Brain microvascular endothelial cell (primary cell): ENCODE results near the gene SAA4.
A peak's percentile ranks its signal among the peaks of the same experiment; 100 is the strongest.
"Not testable (repeated sequence)": the region's sequence is repeated elsewhere in the genome, so short reads cannot be mapped to it uniquely, and the experiment has no call there.

Experiments
- DNase-seq: peaks from one replicate; pipeline ENCODE4 v3.0.0-alpha.2; 2020
- H3K27ac ChIP-seq: fragments of 250-450 bp; sonication (Bioruptor Pico); 2 replicates; pipeline ENCODE4 v1.5.1; 2020; ENCODE audit warnings: mild to moderate bottlenecking, moderate library complexity
- H3K27me3 ChIP-seq: fragments of 250-450 bp; sonication (Bioruptor Pico); replicated peaks from 2 replicates; pipeline ENCODE4 v1.5.1; 2020; ENCODE audit warnings: mild to moderate bottlenecking
- H3K36me3 ChIP-seq: fragments of 250-450 bp; sonication (Bioruptor Pico); replicated peaks from 2 replicates; pipeline ENCODE4 v1.5.1; 2020; ENCODE audit warnings: mild to moderate bottlenecking
- H3K4me3 ChIP-seq: 2 replicates; pipeline ENCODE4 v1.5.1; 2011; ENCODE audit warnings: low read depth, mild to moderate bottlenecking, control low read depth, low read length, moderate library complexity
- CTCF ChIP-seq: IDR thresholded peaks from 2 replicates; pipeline ENCODE4 v1.5.1; 2011; ENCODE audit warnings: low read depth, mild to moderate bottlenecking, moderate library complexity, low read length, control low read depth, inconsistent platforms; ENCODE audit errors: missing control alignments
- in situ Hi-C: cut with HindIII; loops from 2 replicates; pipeline ENCODE4 v1.10.0; 2017; ENCODE audit warnings: low sequenced_read_pairs, low pct_ligation_motif_present

SAA4 gene

GRCh38 chr11:18204220-18204619 is 32.4 kb downstream of the SAA4 start:
- DNase-seq: no peak
- no peak for TF ChIP-seq CTCF
- no peaks in the 10 kb centered on the region for H3K36me3 ChIP-seq
- H3K4me3 ChIP-seq: no peak overlapping the region
- no peaks in the 10 kb centered on the region for H3K27me3 ChIP-seq
- no peak overlapping the region for H3K27ac ChIP-seq
- in situ Hi-C loops: no loop called here

GRCh38 chr11:18203723-18204122 is 32.9 kb downstream of the SAA4 start:
- no peak overlapping the region for H3K4me3 ChIP-seq
- peak; percentile 18 for DNase-seq

GRCh38 chr11:18197738-18198137 is 38.9 kb downstream of the SAA4 start:
- H3K4me3 ChIP-seq, in situ Hi-C loops, DNase-seq, H3K36me3 ChIP-seq, H3K27me3 ChIP-seq, H3K27ac ChIP-seq: not testable (repeated sequence)

More at GRCh38 chr11:18203723-18204122, 32.9 kb downstream of the SAA4 start:
- TF ChIP-seq CTCF: peak; percentile 77
- no peaks in the 10 kb centered on the region for H3K27me3 ChIP-seq
- in situ Hi-C loops: no loop called here
- no peak overlapping the region for H3K27ac ChIP-seq
- H3K36me3 ChIP-seq: no peaks in the 10 kb centered on the region

GRCh38 chr11:18196532-18196931 is 40.1 kb downstream of the SAA4 start:
- no peak for DNase-seq
- no peak overlapping the region for H3K27ac ChIP-seq
- no peaks in the 10 kb centered on the region for H3K36me3 ChIP-seq
- TF ChIP-seq CTCF: no peak
- in situ Hi-C loops: no loop called here
- no peaks in the 10 kb centered on the region for H3K27me3 ChIP-seq
- no peak overlapping the region for H3K4me3 ChIP-seq

- in situ Hi-C loops: no loop called here
- no peak for TF ChIP-seq CTCF
- no peak for DNase-seq
- Histone ChIP-seq H3K27me3 (no peaks in the 10 kb centered on the region), H3K4me3 (no peak overlapping the region), H3K36me3 (no peaks in the 10 kb centered on the region), H3K27ac (no peak overlapping the region)
Measured at GRCh38 chr11:18193010-18193409, 43.6 kb downstream of the SAA4 start.

GRCh38 chr11:18191376-18191775 is 45.2 kb downstream of the SAA4 start:
- no peak overlapping the region for H3K4me3 ChIP-seq
- in situ Hi-C loops: no loop called here
- DNase-seq: peak; percentile 6
- H3K36me3 ChIP-seq: no peaks in the 10 kb centered on the region
- H3K27me3 ChIP-seq: no peaks in the 10 kb centered on the region
- TF ChIP-seq CTCF: no peak
- no peak overlapping the region for H3K27ac ChIP-seq

GRCh38 chr11:18189476-18190245 is 46.9 kb downstream of the SAA4 start:
- H3K27me3 ChIP-seq, in situ Hi-C loops, H3K4me3 ChIP-seq, DNase-seq, H3K27ac ChIP-seq, H3K36me3 ChIP-seq: not testable (repeated sequence)
